Smooth muscle cell (in vitro differentiated cells): ENCODE measurements around the gene XPO6. TPM values are rescaled to one million over a fixed set of nuclear protein-coding genes. Genes with fewer than 3 reads are reported as not detected.

Source experiments
- DNase-seq: peaks from one replicate; lab custom pipeline; 2025; ENCODE audit not compliant: unreplicated experiment; lab: John Stamatoyannopoulos, UW
- H2AFZ ChIP-seq: fragments of 200-600 bp; sonication (generic); 2 replicates; pipeline ENCODE4 v1.6.0; 2016; ENCODE audit warnings: antibody characterized with exemption, low read depth, mild to moderate bottlenecking
- H3F3A ChIP-seq: fragments of 200-600 bp; sonication (generic); 2 replicates; pipeline ENCODE4 v1.6.0; 2017; ENCODE audit warnings: antibody characterized with exemption, low read depth
- H3K27ac ChIP-seq: fragments of 200-600 bp; sonication (generic); 2 replicates; pipeline ENCODE4 v1.5.1; 2016; ENCODE audit warnings: low read depth, mild to moderate bottlenecking
- H3K27me3 ChIP-seq: fragments of 200-600 bp; sonication (generic); 2 replicates; pipeline ENCODE4 v1.6.1; 2016; ENCODE audit warnings: low read depth, mild to moderate bottlenecking
- H3K36me3 ChIP-seq: fragments of 200-600 bp; sonication (generic); 2 replicates; pipeline ENCODE4 v1.5.1; 2016; ENCODE audit warnings: low read depth
- H3K4me1 ChIP-seq: fragments of 200-600 bp; sonication (generic); 2 replicates; pipeline ENCODE4 v1.5.1; 2016; ENCODE audit warnings: low read depth
- H3K4me2 ChIP-seq: fragments of 200-600 bp; sonication (generic); 2 replicates; pipeline ENCODE4 v1.6.0; 2016; ENCODE audit warnings: mild to moderate bottlenecking
- H3K4me3 ChIP-seq: fragments of 200-600 bp; sonication (generic); 2 replicates; pipeline ENCODE4 v1.5.1; 2016; ENCODE audit warnings: mild to moderate bottlenecking
- H3K79me2 ChIP-seq: fragments of 200-600 bp; sonication (generic); 2 replicates; pipeline ENCODE4 v1.6.0; 2016; ENCODE audit warnings: low read depth, mild to moderate bottlenecking
- H3K9ac ChIP-seq: fragments of 200-600 bp; sonication (generic); 2 replicates; pipeline ENCODE4 v1.6.0; 2016; ENCODE audit warnings: low read depth
- H3K9me3 ChIP-seq: fragments of 200-600 bp; sonication (generic); replicated peaks from 2 replicates; pipeline ENCODE4 v1.5.1; 2016; ENCODE audit warnings: low read depth
- H4K20me1 ChIP-seq: fragments of 200-600 bp; sonication (generic); 2 replicates; pipeline ENCODE4 v1.6.0; 2016; ENCODE audit warnings: low read depth
- CTCF ChIP-seq: fragments of 200-600 bp; sonication (generic); IDR thresholded peaks from 2 replicates; pipeline ENCODE4 v1.5.1; 2017; ENCODE audit warnings: borderline replicate concordance, mild to moderate bottlenecking, antibody characterized with exemption; ENCODE audit not compliant: insufficient read depth, poor library complexity, severe bottlenecking
- WGBS: methylation state at CpG from one replicate; pipeline ENCODE4 v1.1.7; 2016; ENCODE audit warnings: low lambda C conversion rate; 5-methylcytosine and 5-hydroxymethylcytosine counted together
- polyA plus RNA-seq: library from polyadenylated mRNA; unstranded; fragments of >200 nt; fragmentation: Nextera tagmentation; extraction: Ambion mirVana; gene quantifications from 2 replicates; pipeline ENCODE4 v1.2.1, GENCODE V29; 2016
- total RNA-seq: library from RNA; depleted of rRNA; stranded (reverse); fragments of >200 nt; gene quantifications from 2 replicates; pipeline ENCODE4 v1.2.3, GENCODE V29; 2014

The XPO6 gene
- total and polyA plus RNA-seq, 2 experiments from 2014 or later: 42.1 to 82.1 TPM

- peaks cover 15% of the 10 kb centered on the region for H4K20me1 ChIP-seq
- no peak overlapping the region for H3K4me3 ChIP-seq
- no peaks in the 10 kb centered on the region for H3K27me3 ChIP-seq
- H3K4me2 ChIP-seq: no peak overlapping the region
- H2AFZ ChIP-seq: no peak overlapping the region
- WGBS: 92% methylated on average over 10 of the region's 10 CpGs
- no peak for DNase-seq
- H3K36me3 ChIP-seq: peaks cover 16% of the 10 kb centered on the region
- H3K9me3 ChIP-seq: no peaks in the 10 kb centered on the region
- no peaks in the 10 kb centered on the region for H3F3A ChIP-seq
- no peak overlapping the region for H3K27ac ChIP-seq
- H3K4me1 ChIP-seq: no peaks in the 10 kb centered on the region
- no peak for TF ChIP-seq CTCF
- H3K79me2 ChIP-seq: no peaks in the 10 kb centered on the region
- H3K9ac ChIP-seq: no peak overlapping the region
These were observed 98.9 kb downstream of the XPO6 start for GRCh38 chr16:28112908-28113307.

- H3K9me3 ChIP-seq: no peaks in the 10 kb centered on the region
- H3K4me2 ChIP-seq: no peak overlapping the region
- DNase-seq: no peak
- WGBS: 97% methylated on average over 2 of the region's 2 CpGs
- H3K79me2 ChIP-seq: no peaks in the 10 kb centered on the region
- H4K20me1 ChIP-seq: peaks cover 19% of the 10 kb centered on the region
- no peaks in the 10 kb centered on the region for H3F3A ChIP-seq
- H3K9ac ChIP-seq: no peak overlapping the region
- H3K4me1 ChIP-seq: no peaks in the 10 kb centered on the region
- no peak overlapping the region for H2AFZ ChIP-seq
- H3K27me3 ChIP-seq: no peaks in the 10 kb centered on the region
- no peak overlapping the region for H3K4me3 ChIP-seq
- peaks cover 15% of the 10 kb centered on the region for H3K36me3 ChIP-seq
- H3K27ac ChIP-seq: no peak overlapping the region
- no peak for TF ChIP-seq CTCF
These were observed 100.8 kb downstream of the XPO6 start for GRCh38 chr16:28110977-28111376.

DNA sequence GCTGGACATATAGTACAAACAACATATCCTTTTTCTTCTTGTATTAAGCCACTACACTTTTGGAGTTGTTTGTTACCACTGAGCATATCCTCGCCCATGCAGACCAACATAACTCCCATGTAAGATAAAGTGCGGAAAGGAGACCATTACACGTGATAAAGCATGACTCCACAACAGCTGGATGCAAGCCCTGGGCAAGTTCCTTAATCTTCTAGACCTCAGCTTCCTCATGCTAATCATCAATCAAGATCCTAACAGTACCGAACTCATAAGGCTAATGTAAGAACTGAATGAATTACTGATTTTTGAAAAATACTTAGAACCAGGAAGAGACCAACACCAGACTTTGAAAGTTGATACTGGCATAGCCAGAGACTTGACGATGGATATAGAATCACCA lies 101.3 kb downstream of the XPO6 start:
- no peaks in the 10 kb centered on the region for H3K4me1 ChIP-seq
- no peak for TF ChIP-seq CTCF
- H3K9me3 ChIP-seq: no peaks in the 10 kb centered on the region
- H3K9ac ChIP-seq: no peak overlapping the region
- no peaks in the 10 kb centered on the region for H3K27me3 ChIP-seq
- no peak overlapping the region for H3K27ac ChIP-seq
- no peak overlapping the region for H3K4me2 ChIP-seq
- no peak overlapping the region for H3K4me3 ChIP-seq
- peaks cover 19% of the 10 kb centered on the region for H4K20me1 ChIP-seq
- peaks cover 17% of the 10 kb centered on the region for H3K36me3 ChIP-seq
- H3F3A ChIP-seq: no peaks in the 10 kb centered on the region
- no peaks in the 10 kb centered on the region for H3K79me2 ChIP-seq
- WGBS: 96% methylated on average over 5 of the region's 5 CpGs
- H2AFZ ChIP-seq: no peak overlapping the region
- no peak for DNase-seq

- Histone ChIP-seq H3K27me3 (no peaks in the 10 kb centered on the region), H3K4me1 (no peaks in the 10 kb centered on the region), H3K9ac (no peak overlapping the region), H3K36me3 (peaks cover 21% of the 10 kb centered on the region), H3K4me3 (no peak overlapping the region), H3K27ac (no peak overlapping the region), H2AFZ (no peak overlapping the region), H3F3A (no peaks in the 10 kb centered on the region), H3K4me2 (no peak overlapping the region), H3K9me3 (no peaks in the 10 kb centered on the region), H3K79me2 (no peaks in the 10 kb centered on the region), H4K20me1 (peaks cover 19% of the 10 kb centered on the region)
- no peak for TF ChIP-seq CTCF
- DNase-seq: no peak
- WGBS: 93% methylated on average over 3 of the region's 3 CpGs
These were observed 101.7 kb downstream of the XPO6 start for GRCh38 chr16:28110074-28110473.
